ENCODE results near the gene NKAPL. TPM values are rescaled to one million over a fixed set of nuclear protein-coding genes. Genes with fewer than 3 reads are reported as not detected.

Gene NKAPL
- total and polyA plus RNA-seq, 2 of the 8 experiments (the other 6 are each of a cell fraction or from before 2014, with no cell fraction given): 0.08 TPM; not detected in 1

- TF ChIP-seq CHD7 (IDR thresholded peaks at IDR 0.05; ENCODE audit: insufficient replicate concordance, low read length): no peak
- no peak for TF ChIP-seq KDM5A (IDR thresholded peaks at IDR 0.05; ENCODE audit: low read length)
- no peak for TF ChIP-seq USF2 (IDR thresholded peaks at IDR 0.05; ENCODE audit: low read length)
- TF ChIP-seq CTBP2 (IDR thresholded peaks at IDR 0.05; ENCODE audit: borderline replicate concordance, insufficient read depth, insufficient read length, low read length): no peak
- TF ChIP-seq TEAD4 (IDR thresholded peaks at IDR 0.05; ENCODE audit: low read depth, low read length): peak; percentile 66
- TF ChIP-seq SIN3A (conservative IDR thresholded peaks at IDR 0.05 in 1 of 2, IDR thresholded peaks at IDR 0.05 in 1 of 2; ENCODE audit: low read depth in 1 of 2, low read length in 2 of 2): 0 out of 4 replicates have a peak, but pooled peaks have one; percentile 43 to 49
- peak in 1 of 2 experiments; percentile 48; a peak in 1 of 4 replicates for TF ChIP-seq HDAC2 (IDR thresholded peaks at IDR 0.05; ENCODE audit: borderline replicate concordance in 1 of 2, low read depth in 2 of 2, low read length in 2 of 2)
Observed at GRCh38 chr6:28212510-28213212, 46.4 kb upstream of the NKAPL start (continued).

All from H1 (cell line).